Activated CD8-positive, alpha-beta memory T cell treated with anti-CD3 and anti-CD28 coated beads, Interleukin-2, amount 50 U/mL, for 4 hours (primary cell): Measurements from ENCODE around the gene C12orf56.
"Not testable (repeated sequence)": the region's sequence is repeated elsewhere in the genome, so short reads cannot be mapped to it uniquely, and the experiment has no call there.

Source experiments
- DNase-seq: peaks from one replicate; pipeline ENCODE4 v3.0.0-alpha.2; 2020

The C12orf56 gene

DNA sequence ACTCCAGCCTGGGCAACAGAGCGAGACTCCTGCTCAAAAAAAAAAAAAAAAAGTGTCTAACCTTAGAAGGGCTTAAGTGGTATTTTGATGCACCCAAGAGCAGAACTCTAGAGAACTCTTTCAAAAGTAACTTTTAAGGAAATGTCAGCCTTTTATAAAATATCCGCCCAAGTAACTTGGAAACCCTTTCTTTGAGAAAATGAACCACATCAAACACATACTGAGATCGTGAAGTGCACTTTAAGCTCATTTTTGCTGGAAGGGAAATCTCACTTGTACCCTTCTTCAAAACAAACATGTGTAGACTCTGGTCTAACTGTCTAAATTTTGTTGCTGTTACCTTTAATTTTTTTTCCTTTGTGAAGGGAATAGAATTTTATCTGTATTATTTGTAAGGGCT, 5.5 kb downstream of the C12orf56 start:
- no peak for DNase-seq

DNA sequence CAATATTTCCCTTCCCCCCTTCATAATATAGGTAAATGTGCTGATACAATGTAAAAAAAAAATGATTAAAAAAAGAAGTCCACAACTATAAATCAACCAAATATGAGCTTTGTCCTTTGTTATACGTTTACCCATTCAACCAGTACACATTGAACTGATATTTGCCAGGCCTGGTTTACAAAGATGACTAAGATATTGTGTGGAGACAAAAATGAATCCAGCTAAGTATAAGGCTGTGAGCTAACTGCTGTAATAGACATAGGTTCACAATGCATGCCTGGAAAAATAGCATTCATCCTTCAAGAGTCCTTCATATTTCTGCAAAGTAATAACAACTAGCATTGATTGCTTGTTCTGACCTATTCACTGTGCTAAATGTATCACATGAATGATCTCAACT, 6.9 kb downstream of the C12orf56 start:
- DNase-seq: no peak

DNA sequence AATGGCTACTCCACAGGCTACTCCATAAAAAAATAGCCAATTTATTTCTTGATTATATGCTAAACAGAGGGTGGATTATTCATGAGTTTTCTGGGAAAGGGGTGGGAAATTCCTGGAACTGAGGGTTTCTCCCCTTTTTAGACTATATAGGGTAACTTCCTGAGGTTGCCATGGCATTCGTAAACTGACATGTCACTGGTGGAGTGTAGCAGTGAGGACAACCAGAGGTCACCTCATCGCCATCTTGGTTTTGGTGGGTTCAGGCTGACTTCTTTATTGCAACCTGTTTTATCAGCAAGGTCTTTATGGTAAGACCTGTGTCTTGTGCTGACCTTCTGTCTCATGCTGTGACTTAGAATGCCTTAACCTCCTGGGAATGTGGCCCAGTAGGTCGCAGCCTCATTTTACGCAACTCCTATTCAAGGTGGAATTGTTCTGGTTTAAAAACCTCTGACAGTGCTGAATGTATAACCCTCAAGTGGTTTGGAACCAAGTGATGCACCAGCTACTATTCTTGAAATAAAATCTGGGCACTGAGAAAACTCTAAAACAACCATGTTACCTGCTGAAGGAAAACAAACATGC, 27.7 kb downstream of the C12orf56 start:
- DNase-seq: no peak

DNA sequence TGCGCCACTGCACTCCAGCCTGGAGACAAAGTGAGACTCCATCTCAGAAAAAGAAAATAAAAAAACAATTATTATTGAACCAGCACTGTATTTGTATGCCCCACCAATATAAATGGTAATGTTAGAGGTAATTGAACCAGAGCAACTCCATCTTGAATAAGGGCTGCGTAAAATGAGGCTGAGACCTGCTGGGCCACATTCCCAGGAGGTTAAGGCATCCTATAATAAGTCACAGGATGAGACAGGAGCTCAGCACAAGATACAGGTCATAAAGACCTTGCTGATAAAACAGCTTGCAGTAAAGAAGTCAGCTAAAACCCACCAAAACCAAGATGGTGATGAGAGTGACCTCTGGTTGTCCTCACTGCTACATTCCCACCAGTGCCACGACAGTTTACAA, 29.4 kb downstream of the C12orf56 start:
- DNase-seq: not testable (repeated sequence)

DNA sequence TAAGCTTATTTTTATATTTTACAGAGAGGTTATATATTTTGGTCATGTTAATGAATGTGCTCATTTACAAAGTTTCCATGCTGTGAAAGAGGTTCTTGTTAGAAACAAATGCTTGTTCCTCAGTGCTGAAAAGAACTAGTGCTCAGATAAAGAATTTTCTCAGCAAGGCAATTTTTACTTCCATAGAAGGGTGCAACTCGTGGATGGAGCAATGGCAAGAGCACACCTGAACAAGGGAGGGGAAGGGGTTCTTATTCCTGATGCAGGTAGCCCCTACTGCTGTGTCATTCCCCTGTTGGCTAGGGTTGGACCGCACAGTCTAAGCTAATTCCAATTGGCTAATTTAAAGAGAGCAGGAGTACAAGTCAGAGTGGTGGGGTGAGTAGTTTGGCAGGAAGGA, 34.3 kb downstream of the C12orf56 start:
- DNase-seq: not testable (repeated sequence)

DNA sequence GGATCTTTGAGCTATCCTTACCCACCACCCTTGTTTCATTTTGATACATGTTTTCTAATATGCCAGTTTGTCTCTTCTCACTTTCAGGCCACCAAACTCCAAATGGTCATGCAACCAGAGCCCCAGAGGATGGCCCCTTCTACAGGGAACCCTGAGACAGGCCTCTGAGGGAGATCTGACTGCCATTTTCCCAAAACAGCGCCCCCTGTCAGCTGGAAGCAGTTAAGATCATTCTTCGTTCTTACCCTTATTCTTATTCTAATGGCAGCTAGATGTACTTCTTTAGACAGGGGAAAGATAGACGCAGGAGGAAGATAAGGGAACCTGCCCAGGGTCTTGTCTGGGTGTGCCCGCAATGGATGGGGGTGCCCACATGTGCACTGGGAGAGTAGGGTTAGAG, 38.4 kb downstream of the C12orf56 start:
- DNase-seq: no peak

DNA sequence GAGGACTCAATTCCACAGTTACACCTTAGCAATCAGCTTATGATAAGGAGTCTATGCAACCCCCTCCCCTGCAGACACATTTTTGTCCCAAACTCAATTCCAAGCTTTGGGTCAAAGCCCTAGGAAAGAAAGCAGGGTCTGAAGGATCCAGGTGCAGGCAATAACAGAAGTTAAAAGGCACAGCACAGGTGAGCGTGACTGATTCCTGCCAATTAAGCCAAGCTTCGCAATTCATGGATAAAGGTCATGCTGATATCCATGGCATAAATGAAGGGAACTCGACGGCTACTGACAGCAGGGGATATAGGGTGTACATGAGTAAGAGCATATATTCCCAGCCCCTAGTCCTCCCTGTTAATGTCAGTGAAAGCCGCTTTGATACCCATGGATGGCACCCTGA, 39.3 kb downstream of the C12orf56 start:
- DNase-seq: no peak

DNA sequence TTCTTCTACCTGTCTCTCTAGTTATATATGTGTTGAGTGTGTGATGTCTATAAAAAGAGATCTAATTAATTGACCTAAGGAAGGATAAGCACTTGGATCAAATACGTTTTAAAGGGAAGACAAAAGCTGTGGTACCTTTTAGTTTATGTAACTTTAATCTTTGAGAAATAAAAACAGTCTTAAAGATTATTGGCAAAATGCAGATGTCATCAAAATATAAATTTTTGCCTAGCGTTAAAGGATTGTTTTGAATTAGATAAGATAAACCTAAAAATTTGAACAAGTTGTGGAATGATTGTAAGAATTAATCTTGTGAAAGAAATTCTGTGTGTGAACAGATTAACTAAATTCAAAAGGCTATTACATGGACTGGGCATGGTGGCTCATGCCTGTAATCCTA, 42.9 kb downstream of the C12orf56 start:
- no peak for DNase-seq

DNA sequence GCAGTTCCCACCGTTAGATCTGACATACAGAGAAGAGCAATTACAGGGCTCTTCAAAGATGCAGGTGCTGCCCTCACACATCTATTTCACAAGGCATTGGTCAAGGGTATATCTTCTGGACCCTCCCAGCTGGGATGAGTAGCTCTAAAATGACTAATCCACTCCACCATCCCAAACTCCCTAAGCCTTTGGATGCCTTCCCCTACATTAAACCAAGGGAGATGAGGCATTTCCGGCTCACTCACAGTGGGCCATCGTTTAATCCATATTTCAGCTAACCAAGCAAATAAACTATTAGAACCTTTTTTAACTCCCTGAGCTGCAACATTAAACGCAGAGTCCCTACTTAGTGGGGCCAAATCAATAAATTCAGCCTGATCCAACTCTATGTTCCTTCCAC, 45.9 kb downstream of the C12orf56 start:
- not testable (repeated sequence) for DNase-seq

DNA sequence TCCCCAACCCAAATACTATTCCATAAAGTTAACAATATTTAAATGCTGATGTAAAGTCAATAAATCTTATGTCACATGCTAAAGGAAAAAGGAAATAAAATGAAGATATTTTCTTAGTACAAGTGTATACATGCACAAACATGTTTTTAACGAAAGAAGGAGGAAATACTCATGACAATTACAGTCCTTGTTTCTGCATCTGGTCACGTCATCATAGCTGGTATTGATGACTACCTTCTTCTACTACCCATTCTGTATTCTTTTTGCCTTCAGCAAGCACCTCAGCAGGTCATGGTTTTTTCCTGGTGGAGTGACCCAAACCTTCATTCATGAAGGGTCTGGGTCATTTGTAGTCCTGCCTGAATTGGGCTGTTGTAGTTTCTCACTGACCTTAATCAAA, 50.0 kb downstream of the C12orf56 start:
- DNase-seq: not testable (repeated sequence)

DNA sequence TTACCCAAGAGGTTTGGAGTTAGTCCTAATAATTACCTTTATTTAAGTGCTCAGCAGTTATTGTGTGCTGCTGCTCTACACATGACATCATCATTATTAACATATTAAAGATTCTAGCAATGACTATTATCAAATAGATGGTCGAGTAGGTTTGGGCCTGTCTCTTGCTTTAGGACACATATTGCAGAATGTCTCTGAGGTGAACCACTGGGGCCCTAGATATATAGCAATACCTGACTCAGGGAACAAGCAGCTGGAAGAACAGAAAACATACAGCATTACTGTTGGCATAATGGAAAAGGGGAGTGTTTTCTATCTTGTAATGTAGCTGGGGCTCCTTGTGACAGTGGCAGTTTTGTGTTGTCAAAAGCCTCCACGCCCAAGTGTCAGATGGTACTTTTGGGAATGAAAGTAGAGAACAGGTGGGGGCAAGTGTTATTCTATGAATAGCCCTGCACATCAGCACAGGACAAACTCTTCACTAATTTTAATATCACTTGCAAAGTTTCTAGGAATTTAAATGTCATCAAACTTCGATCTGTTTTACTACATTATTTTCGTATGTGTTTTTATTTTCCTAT, 54.6 kb downstream of the C12orf56 start:
- DNase-seq: no peak

DNA sequence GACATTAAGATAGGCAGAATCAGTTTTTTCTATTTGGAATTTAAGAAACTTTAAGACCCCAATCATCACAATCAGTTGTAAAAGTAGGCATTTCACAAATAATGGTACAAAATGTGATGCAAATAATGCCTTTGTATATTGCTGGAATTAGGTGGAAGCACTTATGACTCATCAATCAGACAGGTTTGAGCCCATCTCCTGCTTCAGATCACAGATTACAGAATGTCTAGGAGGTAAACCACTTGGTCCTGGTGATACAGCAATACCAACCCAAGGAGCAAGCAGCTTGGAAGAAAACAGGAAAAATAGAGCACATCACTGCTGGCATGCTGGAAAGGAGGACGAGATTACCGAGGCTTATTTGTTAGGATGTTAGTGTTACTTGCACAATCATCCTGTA, 57.6 kb downstream of the C12orf56 start:
- DNase-seq: no peak

DNA sequence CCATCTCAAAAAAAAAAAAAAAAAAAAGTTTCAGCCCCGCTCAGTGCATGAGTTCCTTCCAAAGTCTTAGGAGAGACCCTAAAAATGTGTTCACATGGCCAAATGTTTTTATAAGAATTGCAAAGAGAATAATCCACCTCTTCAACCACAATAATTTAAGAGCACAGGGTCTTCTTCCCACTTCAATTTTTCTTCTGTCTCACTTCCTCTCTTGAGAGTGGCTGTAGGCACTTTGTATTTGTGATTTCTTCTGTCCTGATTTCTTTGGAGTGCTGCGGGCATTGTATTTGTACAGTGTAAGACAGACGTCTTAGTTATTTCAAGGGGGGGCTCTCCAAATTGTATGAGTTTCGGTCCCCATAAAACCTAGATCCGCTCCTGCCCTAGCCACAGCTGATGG, 58.3 kb downstream of the C12orf56 start:
- DNase-seq: no peak

DNA sequence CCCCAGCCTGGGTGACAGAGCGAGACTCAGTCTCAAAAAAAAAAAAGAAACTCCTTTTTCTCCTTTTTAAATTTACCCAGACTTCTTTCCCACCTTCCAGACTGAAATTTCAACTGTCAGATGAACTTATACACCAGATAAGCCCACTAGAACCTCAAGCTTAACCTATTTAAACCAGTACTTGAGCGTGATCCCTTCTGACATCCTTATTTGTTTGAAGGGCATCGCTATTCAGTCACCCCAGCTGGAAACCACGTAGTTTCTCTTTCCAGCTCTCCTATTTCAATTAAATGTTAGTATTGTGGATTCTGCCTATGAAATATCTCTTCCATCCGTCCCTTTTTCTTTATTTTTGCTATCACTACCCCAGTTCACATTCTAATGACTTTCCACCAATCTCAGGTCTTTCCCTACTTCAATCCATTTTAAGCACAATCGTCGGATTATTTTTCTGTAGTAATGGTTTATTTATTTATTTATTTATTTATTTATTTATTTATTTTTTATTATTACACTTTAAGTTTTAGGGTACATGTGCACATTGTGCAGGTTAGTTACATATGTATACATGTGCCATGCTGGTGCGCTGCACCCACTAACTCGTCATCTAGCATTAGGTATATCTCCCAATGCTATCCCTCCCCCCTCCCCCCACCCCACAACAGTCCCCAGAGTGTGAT, 61.4 kb downstream of the C12orf56 start:
- not testable (repeated sequence) for DNase-seq

DNA sequence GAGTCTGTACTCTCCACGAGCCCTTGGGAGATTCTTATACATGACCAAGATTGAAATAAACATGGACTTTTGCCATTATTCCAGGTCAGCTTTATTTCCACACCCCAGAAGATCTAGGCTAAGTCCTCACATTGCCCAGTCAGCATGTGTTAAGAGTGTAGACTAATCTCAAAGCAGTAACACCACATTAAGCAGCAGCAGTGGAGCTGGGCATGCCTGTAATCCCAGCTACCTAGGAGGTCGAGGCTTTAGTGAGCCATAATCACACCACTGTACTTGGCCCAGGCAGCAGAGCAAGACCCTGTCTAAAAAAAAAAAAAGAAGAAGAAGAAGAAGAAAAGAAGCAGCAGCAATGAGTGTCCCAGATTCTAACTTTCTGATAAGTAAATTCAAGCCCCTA, 65.5 kb downstream of the C12orf56 start:
- no peak for DNase-seq

DNA sequence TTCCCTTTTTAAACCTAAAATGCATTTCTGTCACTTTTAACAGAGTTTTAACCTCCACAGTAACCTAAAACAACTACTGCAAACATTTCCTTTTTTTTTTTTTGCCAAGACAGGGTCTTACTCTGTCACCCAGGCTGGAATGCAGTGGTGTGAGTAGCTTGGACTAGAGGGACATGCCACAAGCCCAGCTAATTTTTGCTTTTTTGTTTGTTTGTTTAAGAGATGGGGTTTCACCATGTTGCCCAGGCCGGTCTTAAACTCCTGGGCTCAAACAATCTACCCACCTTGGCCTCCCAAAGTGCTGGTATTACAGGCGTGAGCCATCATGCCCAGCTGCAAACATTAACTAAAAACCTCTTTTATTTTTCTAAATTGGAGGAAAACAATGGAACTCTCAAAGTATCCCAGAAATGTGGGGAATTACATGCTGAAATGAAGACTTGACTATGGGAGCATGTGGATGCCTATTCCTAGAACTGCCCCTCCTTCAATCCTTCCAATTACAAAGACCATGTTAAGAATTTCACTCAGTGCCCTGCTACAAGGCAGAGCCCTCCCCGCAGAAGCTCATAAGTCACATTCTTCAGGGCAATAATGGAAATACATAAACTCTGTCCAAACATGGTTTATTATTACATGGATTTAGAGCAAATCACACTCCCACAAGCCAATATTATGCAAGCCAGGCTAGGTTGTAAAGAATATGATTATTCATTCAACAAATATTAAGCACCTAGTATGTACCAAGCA, 66.9 kb downstream of the C12orf56 start:
- no peak for DNase-seq

DNA sequence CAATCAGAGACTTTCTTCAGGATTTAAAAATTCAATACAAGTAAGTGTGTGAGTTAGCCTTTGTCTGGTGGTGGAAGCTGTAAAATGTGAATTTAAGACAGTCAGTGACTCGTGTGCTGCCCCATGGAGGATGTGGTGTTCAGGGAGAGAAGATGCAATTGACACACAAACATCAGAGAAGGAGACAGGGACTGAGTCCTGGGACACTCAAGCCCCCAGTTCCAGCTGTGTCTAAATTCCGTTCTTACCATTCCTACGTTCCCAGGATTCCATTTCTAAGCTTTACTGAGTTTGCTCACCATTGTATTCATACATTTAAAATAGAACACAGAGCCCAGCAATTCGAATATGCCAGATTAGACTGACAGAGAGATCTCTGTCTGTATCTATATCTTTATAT, 67.6 kb downstream of the C12orf56 start:
- DNase-seq: no peak

DNA sequence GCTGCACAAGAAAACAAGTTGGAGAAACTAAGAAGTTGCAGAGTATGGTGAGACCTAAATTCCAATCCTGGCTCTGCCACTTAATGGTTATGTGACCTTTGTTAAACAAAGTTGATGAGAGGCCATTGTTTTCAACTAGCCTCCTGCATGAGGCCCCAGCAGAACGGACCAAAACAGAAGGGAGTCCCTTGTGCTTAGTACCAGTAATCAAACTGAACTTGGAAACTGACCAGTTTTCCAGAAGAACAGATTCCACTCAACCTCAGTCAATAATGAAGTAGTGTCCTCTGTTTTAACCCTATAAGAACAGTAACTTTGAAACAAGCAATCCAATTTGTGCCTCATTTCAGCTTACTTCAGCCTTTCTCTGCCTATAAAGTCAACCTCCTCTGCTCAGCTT, 69.9 kb downstream of the C12orf56 start:
- DNase-seq: no peak

DNA sequence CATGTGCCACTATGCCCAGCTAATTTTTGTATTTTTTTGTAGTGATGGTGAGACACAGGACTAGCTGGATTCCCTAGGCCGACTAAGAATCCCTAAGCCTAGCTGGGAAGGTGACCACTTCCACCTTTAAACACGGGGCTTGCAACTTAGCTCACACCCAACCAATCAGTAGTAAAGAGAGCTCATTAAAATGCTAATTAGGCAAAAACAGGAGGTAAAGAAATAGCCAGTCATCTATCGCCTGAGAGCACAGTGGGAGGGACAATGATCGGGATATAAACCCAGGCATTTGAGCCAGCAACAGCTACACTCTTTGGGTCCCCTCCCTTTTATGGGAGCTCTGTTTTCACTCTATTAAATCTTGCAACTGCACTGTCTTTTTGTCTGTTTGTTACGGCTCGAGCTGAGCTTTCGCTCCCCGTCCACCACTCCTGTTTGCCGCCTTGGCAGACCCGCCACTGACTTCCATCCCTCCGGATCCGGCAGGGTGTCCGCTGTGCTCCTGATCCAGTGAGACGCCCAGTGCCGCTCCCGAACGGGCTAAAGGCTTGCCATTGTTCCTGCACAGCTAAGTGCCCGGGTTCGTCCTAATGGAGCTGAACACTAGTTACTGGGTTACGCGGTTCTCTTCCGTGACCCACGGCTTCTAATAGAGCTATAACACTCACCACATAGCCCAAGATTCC, 70.9 kb downstream of the C12orf56 start:
- not testable (repeated sequence) for DNase-seq

DNA sequence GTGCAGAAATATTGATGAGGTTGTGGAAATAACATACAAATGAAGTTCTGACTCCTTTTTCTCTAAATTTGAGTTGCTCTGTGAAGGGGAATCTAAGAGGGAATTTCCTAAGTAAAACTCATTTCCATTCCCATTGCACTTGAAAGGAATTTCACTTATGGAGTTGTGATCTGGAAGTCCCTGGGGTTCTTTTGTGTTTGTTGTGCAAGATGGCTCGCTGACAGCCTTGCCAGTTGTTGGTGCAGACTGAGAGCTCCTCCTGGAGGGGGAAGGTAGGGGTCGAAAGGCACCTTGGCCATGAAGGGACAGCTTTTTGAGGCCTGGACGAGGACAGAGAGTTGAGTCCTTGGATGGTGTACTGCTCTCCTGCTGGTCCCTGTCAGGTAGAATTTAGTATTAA, 72.0 kb downstream of the C12orf56 start:
- no peak for DNase-seq

DNA sequence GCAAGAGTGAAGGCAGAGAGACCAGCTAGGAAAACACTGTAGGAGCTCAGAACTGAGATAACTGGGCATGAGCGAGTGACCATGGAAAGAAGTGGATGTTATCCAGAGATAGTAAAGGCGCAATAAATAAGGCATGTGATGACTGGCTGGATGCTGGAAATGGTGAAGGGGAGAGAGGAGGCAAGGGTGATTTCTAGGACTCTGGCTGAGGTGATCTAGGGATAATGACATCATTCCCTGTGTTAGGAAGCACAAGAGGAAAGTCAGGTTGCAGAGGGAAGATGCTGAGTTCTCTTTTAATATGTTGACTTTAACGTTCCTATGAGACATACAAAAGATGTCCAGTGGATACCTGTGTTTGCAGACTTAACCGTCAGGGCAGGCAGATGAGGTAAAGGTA, 78.7 kb downstream of the C12orf56 start:
- DNase-seq: no peak

DNA sequence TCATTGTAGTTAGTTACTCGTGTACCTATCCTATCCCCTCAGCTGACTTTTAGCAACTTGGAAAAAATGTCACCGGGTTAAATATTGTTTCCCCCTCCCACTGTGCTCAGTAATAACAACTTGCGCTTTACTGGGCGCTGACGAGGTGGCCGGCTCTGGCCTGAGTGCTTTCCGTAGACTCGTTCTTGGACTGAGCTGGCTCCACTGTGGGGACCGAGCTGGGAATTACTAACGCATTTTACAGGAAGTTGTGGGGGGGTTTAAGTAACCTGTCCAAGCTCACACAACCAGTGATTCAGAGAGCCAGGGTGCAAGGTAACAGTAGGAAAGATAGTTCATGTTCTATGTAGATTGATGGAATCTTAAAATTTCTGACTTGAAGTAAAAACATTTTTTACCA, 86.0 kb downstream of the C12orf56 start:
- no peak for DNase-seq

DNA sequence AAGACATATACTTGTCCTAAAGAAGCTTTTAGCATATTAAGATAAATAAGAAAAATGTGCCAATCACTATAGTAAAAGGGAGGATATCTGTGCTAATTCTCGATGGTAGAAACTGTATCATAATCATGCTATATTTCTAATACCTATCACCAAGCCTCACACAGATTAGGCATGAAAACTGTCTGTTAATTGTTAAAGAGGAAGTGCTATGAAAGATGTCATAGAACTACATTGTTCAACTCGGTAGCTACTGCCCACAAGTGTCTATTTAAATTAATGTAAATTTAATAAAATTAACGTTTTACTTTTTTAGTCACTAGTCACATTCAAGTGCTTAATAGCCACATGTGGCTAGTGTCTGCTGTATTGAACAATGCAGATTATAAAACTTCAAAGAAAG, 90.9 kb downstream of the C12orf56 start:
- DNase-seq: no peak
